Measurements from ENCODE around the gene PCDHB9.
"Not testable (repeated sequence)": the region's sequence is repeated elsewhere in the genome, so short reads cannot be mapped to it uniquely, and the experiment has no call there.

Gene PCDHB9

DNA sequence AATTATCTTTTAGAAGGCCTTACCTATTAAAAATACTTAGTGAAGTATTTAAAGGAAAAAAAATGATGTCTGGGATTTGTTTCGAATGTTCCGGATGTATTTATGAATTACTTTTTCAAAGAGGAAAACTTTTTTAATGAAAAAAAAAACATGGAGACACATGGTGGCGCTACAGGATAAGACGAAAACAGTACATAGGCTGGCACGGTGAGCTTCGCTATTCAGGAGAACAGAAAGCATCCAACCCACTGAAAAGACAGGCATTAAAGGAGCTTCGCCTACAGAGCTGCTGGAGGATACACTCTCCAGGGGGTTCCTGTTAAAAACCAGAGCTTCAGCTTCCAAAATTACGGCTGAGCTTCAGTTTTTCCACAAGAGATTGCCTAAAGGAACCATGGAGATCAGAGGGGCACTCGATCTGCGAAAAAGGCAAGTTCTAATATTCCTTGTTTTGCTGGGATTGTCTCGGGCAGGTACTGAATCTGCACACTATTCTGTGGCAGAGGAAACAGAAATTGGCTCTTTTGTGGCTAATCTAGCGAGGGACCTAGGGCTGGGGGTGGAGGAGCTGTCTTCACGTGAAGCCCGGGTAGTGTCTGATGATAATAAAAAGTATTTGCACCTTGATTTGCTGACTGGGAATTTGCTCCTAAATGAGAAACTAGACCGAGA, 36.3 kb downstream of the PCDHB9 start, which contains the start of gene PCDHB14:
Gene PCDHB14, plus strand, starts transcription at position 232 of the 672 bp plus-strand sequence. Its CDS starts 163 bp downstream, at position 395.
- Histone ChIP-seq H3K9me3 (no peaks in the 10 kb centered on the region), H3K27me3 (no peaks in the 10 kb centered on the region), H3K4me1 (peaks cover 3% of the 10 kb centered on the region; the same call in 1 of the 2 replicates), H3K4me3 (ENCODE audit: low read depth, low read length) (peak within 1 kb of the TSS; percentile 45), H3K36me3 (no peaks in the 10 kb centered on the region)
- peak; percentile 55 for DNase-seq
- TF ChIP-seq CTCF (IDR thresholded peaks at IDR 0.05; ENCODE audit: low read depth, low read length), result peak; percentile 62

DNA sequence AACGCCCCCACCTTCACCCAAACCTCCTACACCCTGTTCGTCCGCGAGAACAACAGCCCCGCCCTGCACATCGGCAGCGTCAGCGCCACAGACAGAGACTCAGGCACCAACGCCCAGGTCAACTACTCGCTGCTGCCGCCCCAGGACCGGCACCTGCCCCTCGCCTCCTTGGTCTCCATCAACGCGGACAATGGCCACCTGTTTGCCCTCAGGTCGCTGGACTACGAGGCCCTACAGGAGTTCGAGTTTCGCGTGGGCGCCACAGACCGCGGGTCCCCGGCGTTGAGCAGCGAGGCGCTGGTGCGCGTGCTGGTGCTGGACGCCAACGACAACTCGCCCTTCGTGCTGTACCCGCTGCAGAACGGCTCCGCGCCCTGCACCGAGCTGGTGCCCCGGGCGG, 37.9 kb downstream of the PCDHB9 start:
- H3K4me3 ChIP-seq (ENCODE audit: low read depth, low read length); H3K4me1 ChIP-seq; H3K36me3 ChIP-seq; H3K27me3 ChIP-seq; DNase-seq; H3K9me3 ChIP-seq: not testable (repeated sequence)

DNA sequence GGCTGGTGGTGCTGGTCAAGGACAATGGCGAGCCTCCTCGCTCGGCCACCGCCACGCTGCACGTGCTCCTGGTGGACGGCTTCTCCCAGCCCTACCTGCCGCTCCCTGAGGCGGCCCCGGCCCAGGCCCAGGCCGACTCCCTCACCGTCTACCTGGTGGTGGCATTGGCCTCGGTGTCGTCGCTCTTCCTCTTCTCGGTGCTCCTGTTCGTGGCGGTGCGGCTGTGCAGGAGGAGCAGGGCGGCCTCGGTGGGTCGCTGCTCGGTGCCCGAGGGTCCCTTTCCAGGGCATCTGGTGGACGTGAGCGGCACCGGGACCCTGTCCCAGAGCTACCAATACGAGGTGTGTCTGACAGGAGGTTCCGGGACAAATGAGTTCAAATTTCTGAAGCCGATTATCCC, 38.5 kb downstream of the PCDHB9 start:
- DNase-seq; H3K4me3 ChIP-seq (ENCODE audit: low read depth, low read length); H3K9me3 ChIP-seq; H3K36me3 ChIP-seq; H3K4me1 ChIP-seq; H3K27me3 ChIP-seq: not testable (repeated sequence)

- Histone ChIP-seq H3K9me3 (no peaks in the 10 kb centered on the region), H3K4me3 (ENCODE audit: low read depth, low read length) (peak overlapping the region; percentile 63), H3K27me3 (no peaks in the 10 kb centered on the region), H3K4me1 (no peaks in the 10 kb centered on the region), H3K36me3 (no peaks in the 10 kb centered on the region)
- peak; percentile 57 for DNase-seq
- peak; percentile 76 for TF ChIP-seq CTCF (IDR thresholded peaks at IDR 0.05; ENCODE audit: low read depth, low read length)
Measured at GRCh38 chr5:141234109-141234667, 47.2 kb downstream of the PCDHB9 start.

GRCh38 chr5:141235922-141236321, 49.0 kb downstream of the PCDHB9 start:
- H3K4me1 ChIP-seq; H3K9me3 ChIP-seq; H3K36me3 ChIP-seq; H3K4me3 ChIP-seq (ENCODE audit: low read depth, low read length); DNase-seq; H3K27me3 ChIP-seq: not testable (repeated sequence)

DNA sequence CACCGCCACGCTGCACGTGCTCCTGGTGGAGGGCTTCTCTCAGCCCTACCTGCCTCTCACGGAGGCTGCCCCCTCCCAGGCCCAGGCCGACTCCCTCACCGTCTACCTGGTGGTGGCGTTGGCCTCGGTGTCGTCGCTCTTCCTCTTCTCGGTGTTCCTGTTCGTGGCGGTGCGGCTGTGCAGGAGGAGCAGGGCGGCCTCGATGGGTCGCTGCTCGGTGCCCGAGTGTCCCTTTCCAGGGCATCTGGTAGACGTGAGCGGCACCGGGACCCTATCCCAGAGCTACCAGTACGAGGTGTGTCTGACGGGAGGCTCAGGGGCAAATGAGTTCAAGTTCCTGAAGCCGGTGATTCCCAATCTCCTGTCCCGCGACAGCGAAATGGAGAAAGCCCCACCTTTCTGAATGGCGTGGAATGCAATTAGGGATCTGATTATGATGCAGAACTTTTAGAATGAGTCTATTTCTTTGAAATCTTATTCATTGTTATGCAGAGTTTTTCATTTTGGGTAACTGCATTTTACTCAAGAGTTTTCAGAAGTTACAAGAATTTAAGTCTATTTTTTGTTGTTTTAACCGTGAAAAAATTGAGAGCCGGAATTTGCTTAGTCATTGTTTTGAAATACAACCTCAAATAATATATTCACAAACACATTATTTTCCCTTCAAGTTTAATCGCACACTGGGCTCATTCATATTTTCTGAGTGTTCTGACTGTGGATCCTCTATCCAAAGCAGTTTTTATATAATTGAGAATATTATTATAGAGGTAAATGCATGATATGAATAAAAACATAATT, 49.8 kb downstream of the PCDHB9 start:
- Histone ChIP-seq H3K27me3 (no peaks in the 10 kb centered on the region), H3K9me3 (no peaks in the 10 kb centered on the region; the same call in 1 of the 2 replicates), H3K4me1 (no peaks in the 10 kb centered on the region), H3K36me3 (no peaks in the 10 kb centered on the region), H3K4me3 (ENCODE audit: low read depth, low read length) (no peak overlapping the region)
- no peak for DNase-seq
- no peak for TF ChIP-seq CTCF (IDR thresholded peaks at IDR 0.05; ENCODE audit: low read depth, low read length)
